GM12878 (cell line): ENCODE measurements around the gene ADAMTSL1. TPM values are rescaled to one million over a fixed set of nuclear protein-coding genes. Genes with fewer than 3 reads are reported as not detected.

ENCODE experiments used
- ATAC-seq: fragments of 200-7000 bp; cut with Tn5 transposase; 3 replicates; pipeline ENCODE4 v1.9.1; 2020; ENCODE audit warnings: mild to moderate bottlenecking, moderate library complexity
- BruUV-seq: library from RNA; stranded (reverse); fragments of 400-500 nt; replicated peaks from 2 replicates; lab custom pipeline; 2021; lab: Mats Ljungman, UMichigan
- CTCF ChIA-PET: fragments of 300-600 bp; sonication (Branson Sonifier 250); formaldehyde crosslinking; extraction: SDS; loops from one replicate; lab custom pipeline; 2021; ENCODE audit warnings: inconsistent platforms; lab: Yijun Ruan, JAX
- POLR2A ChIA-PET: fragments of 350-600 bp; formaldehyde crosslinking; extraction: SDS; loops from one replicate; lab custom pipeline; 2021; ENCODE audit warnings: inconsistent platforms; lab: Charles Lee
- RAD21 ChIA-PET: fragments of 300-600 bp; sonication (Branson Sonifier 250); formaldehyde crosslinking; loops from one replicate; lab custom pipeline; 2023; ENCODE audit warnings: antibody characterized with exemption; ENCODE audit not compliant: unreplicated experiment; lab: Charles Lee
- SMC1A ChIA-PET: fragments of 300-600 bp; sonication (Branson Sonifier 250); formaldehyde crosslinking; loops from one replicate; lab custom pipeline; 2023; ENCODE audit not compliant: unreplicated experiment, uncharacterized antibody; lab: Charles Lee
- DNase-seq: peaks from one replicate; pipeline ENCODE4 v3.0.0-alpha.2; 2011; ENCODE audit warnings: low read depth, low spot score
- FAIRE-seq: peaks from 3 replicates; lab custom pipeline; 2011; peaks lifted over from hg19 to GRCh38; lab: Jason Lieb, UNC
- H2AFZ ChIP-seq: 2 replicates; pipeline ENCODE4 v1.6.0; 2011; ENCODE audit warnings: low read depth, low read length, control low read depth; ENCODE audit not compliant: control insufficient read depth
- H3K27ac ChIP-seq: 2 replicates; pipeline ENCODE4 v1.5.1; 2011; ENCODE audit warnings: control low read depth; ENCODE audit not compliant: control insufficient read depth, insufficient read depth
- H3K27me3 ChIP-seq, 2 experiments: replicated peaks in 1 of 2; 2 replicates each; pipeline versions ENCODE4 v1.6.0 to v1.6.1; 2011; ENCODE audit warnings: low read length in 1 of 2; ENCODE audit not compliant: control insufficient read depth in 2 of 2, insufficient read depth in 2 of 2
- H3K36me3 ChIP-seq, 2 experiments: 2 replicates each; pipeline ENCODE4 v1.5.1; 2011; ENCODE audit warnings: low read length in 1 of 2; ENCODE audit not compliant: control insufficient read depth in 2 of 2, insufficient read depth in 2 of 2
- H3K4me1 ChIP-seq: 2 replicates; pipeline ENCODE4 v1.6.1; 2011; ENCODE audit warnings: mild to moderate bottlenecking, low read length, moderate library complexity, mixed read lengths; ENCODE audit not compliant: control insufficient read depth, insufficient read depth
- H3K4me2 ChIP-seq: 2 replicates; pipeline ENCODE4 v1.6.0; 2011; ENCODE audit warnings: control low read depth; ENCODE audit not compliant: control insufficient read depth, insufficient read depth
- H3K4me3 ChIP-seq: fragments of 200-600 bp; sonication (generic); 2 replicates; pipeline ENCODE4 v1.5.1; 2016
- H3K79me2 ChIP-seq: 2 replicates; pipeline ENCODE4 v1.6.0; 2011; ENCODE audit warnings: low read length; ENCODE audit not compliant: control insufficient read depth, insufficient read depth
- H3K9ac ChIP-seq: 2 replicates; pipeline ENCODE4 v1.8.0; 2011; ENCODE audit warnings: low read length, control low read depth, mixed read lengths; ENCODE audit not compliant: control insufficient read depth, insufficient read depth
- H3K9me3 ChIP-seq: replicated peaks from 3 replicates; pipeline ENCODE4 v1.5.1; 2011; ENCODE audit warnings: mild to moderate bottlenecking, low read length; ENCODE audit not compliant: control insufficient read depth, insufficient read depth
- H4K20me1 ChIP-seq: 2 replicates; pipeline ENCODE4 v1.6.0; 2011; ENCODE audit not compliant: control insufficient read depth, insufficient read depth
- CUX1 ChIP-seq: IDR thresholded peaks from 2 replicates; pipeline ENCODE4 v1.6.1; 2012; ENCODE audit warnings: improper control_type of control experiment, low read depth, low read length; ENCODE audit not compliant: insufficient replicate concordance
- EGR1 ChIP-seq, 2 experiments: IDR thresholded peaks; 1 replicate in 1 of 2; 2 replicates in 1 of 2; pipeline ENCODE4 v1.6.1; 2011 to 2012; ENCODE audit warnings: low read depth in 2 of 2, low read length in 2 of 2, borderline replicate concordance in 1 of 2, mild to moderate bottlenecking in 1 of 2, moderate library complexity in 1 of 2
- ESRRA ChIP-seq: IDR thresholded peaks from 2 replicates; pipeline ENCODE4 v1.6.1; 2012; ENCODE audit warnings: mild to moderate bottlenecking, low read length, improper control_type of control experiment
- FOS ChIP-seq: IDR thresholded peaks from 3 replicates; pipeline ENCODE4 v1.6.1; 2011; ENCODE audit warnings: borderline replicate concordance; ENCODE audit not compliant: insufficient read length; ENCODE audit errors: extremely low read depth
- KAT2A ChIP-seq: conservative IDR thresholded peaks from 2 replicates; pipeline ENCODE4 v1.6.1; 2011; ENCODE audit warnings: low read depth, low read length; ENCODE audit not compliant: control insufficient read depth
- MYC ChIP-seq: IDR thresholded peaks from 2 replicates; pipeline ENCODE4 v1.6.1; 2011; ENCODE audit warnings: mild to moderate bottlenecking, low read length, moderate library complexity, inconsistent platforms; ENCODE audit not compliant: insufficient read depth, insufficient replicate concordance, insufficient read length, severe bottlenecking
- PAX5 ChIP-seq: IDR thresholded peaks from 2 replicates; pipeline ENCODE4 v1.6.1; 2011; ENCODE audit warnings: low read depth, low read length, borderline replicate concordance
- PAX8 ChIP-seq: fragments of 450-650 bp; IDR thresholded peaks from 2 replicates; pipeline ENCODE4 v1.6.1; 2017; ENCODE audit warnings: mild to moderate bottlenecking, moderate library complexity
- PKNOX1 ChIP-seq: fragments of 450-650 bp; IDR thresholded peaks from 2 replicates; pipeline ENCODE4 v1.6.1; 2016; ENCODE audit warnings: mild to moderate bottlenecking
- PML ChIP-seq: IDR thresholded peaks from 2 replicates; pipeline ENCODE4 v1.6.1; 2012; ENCODE audit warnings: low read length, inconsistent platforms
- RBBP5 ChIP-seq: fragments of 200-600 bp; sonication (generic); conservative IDR thresholded peaks from 2 replicates; pipeline ENCODE4 v1.6.1; 2016
- SMAD1 ChIP-seq: fragments of 450-650 bp; IDR thresholded peaks from 2 replicates; pipeline ENCODE4 v1.6.1; 2018; ENCODE audit warnings: mild to moderate bottlenecking, low read depth; ENCODE audit not compliant: partially characterized antibody
- TAF1 ChIP-seq: IDR thresholded peaks from 2 replicates; pipeline ENCODE4 v1.6.1; 2011; ENCODE audit warnings: mild to moderate bottlenecking, low read depth, low read length, borderline replicate concordance
- ZBTB40 ChIP-seq: fragments of 450-650 bp; IDR thresholded peaks from 2 replicates; pipeline ENCODE4 v1.6.1; 2016; ENCODE audit warnings: mild to moderate bottlenecking, moderate library complexity, borderline replicate concordance
- ZNF274 ChIP-seq: IDR thresholded peaks from one replicate; pipeline ENCODE4 v1.8.0; 2011; ENCODE audit not compliant: insufficient read length, insufficient read depth
- WGBS: methylation state at CpG from one replicate; pipeline ENCODE4 v1.1.6; 2016; ENCODE audit warnings: low lambda C conversion rate; ENCODE audit not compliant: insufficient replicate concordance, insufficient coverage; ENCODE audit errors: missing lambda C conversion rate; 5-methylcytosine and 5-hydroxymethylcytosine counted together
- in situ Hi-C: fragments of 300-500 bp; cut with MboI; formaldehyde crosslinking; loops from 9 replicates; pipeline ENCODE4 v1.14.3; 2018; ENCODE audit warnings: mixed read lengths
- intact Hi-C: fragments of 100-400 bp; cut with micrococcal nuclease; formaldehyde crosslinking; loops from one replicate; pipeline ENCODE4 v1.14.2; 2022; ENCODE audit not compliant: unreplicated experiment
- polyA plus RNA-seq, 11 experiments: library from polyadenylated mRNA; depleted of rRNA in 4 of 11; unstranded in 6 of 11; stranded (reverse) in 5 of 11; fragments of >200 nt; fragmentation: Nextera tagmentation in 4 of 11; fragmentation: Illumina TruSeq in 1 of 11; extraction: Ambion mirVana in 4 of 11; extraction: Trizol in 1 of 11; gene quantifications; 1 replicate in 1 of 11; 2 replicates in 10 of 11; pipeline versions ENCODE4 v1.2.1 to v1.2.3, GENCODE V29; 2011 to 2016; ENCODE audit warnings: inconsistent platforms in 2 of 11, missing spikeins in 2 of 11, low read depth in 1 of 11
- total RNA-seq, 4 experiments: library from RNA; depleted of rRNA in 3 of 4; stranded (reverse); fragments of >200 nt in 3 of 4; fragmentation: Illumina TruSeq in 1 of 4; extraction: Trizol in 1 of 4; gene quantifications; 2 replicates each; pipeline versions ENCODE4 v1.2.1 to v1.2.3, GENCODE V29; 2013 to 2021

Gene ADAMTSL1
- total and polyA plus RNA-seq, 10 of the 15 experiments (the other 5 are each of a cell fraction or from before 2014, with no cell fraction given): 0.01 to 0.10 (median 0.07) TPM; not detected in 6

DNA sequence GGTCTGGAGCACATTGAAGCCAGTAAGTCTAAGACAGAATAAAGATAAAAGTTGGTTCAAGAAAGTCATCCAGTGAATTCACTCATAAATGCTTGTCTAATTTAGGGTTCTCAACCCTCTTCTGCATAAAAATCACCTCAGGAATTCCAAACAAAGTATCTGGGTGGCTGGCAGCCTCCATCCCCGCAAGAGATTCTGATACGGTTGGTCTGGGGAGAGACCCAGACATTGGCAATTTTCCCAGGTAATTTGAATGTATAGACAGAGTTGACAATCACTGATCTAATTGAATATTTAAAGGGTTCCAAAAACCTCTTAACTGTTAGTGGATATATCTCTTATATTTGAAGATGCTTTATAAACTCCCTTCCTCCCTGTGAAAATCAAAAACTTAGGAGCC, 14.9 kb downstream of the ADAMTSL1 start:
- no peak for DNase-seq
- BruUV-seq: no TSS peak
- Histone ChIP-seq H3K9me3 (no peaks in the 10 kb centered on the region), H3K79me2 (no peaks in the 10 kb centered on the region), H3K36me3 (no peaks in the 10 kb centered on the region), H4K20me1 (no peaks in the 10 kb centered on the region), H3K4me1 (no peaks in the 10 kb centered on the region), H3K4me2 (no peak overlapping the region), H2AFZ (no peak overlapping the region), H3K4me3 (no peak overlapping the region), H3K27ac (no peak overlapping the region), H3K27me3 (no peaks in the 10 kb centered on the region), H3K9ac (no peak overlapping the region)
- in situ Hi-C loops (no loop called here), intact Hi-C loops (no loop called here)
- POLR2A ChIA-PET: no interaction called here
- ATAC-seq: no peak
- SMC1A ChIA-PET: no interaction called here
- CTCF ChIA-PET: no interaction called here
- no peak for FAIRE-seq
- RAD21 ChIA-PET: no interaction called here
- 40% methylated on average over 2 of the region's 2 CpGs for WGBS
- TF ChIP-seq FOS (no peak), PKNOX1 (no peak), MYC (no peak), KAT2A (no peak), PAX5 (no peak), SMAD1 (no peak), PAX8 (no peak), EGR1 (IDR thresholded peaks at IDR 0.05; ENCODE audit: borderline replicate concordance in 1 of 2, low read depth in 2 of 2, low read length in 2 of 2) (no peak), ZNF274 (no peak), CUX1 (no peak), PML (no peak), ZBTB40 (no peak), ESRRA (no peak), TAF1 (no peak), RBBP5 (no peak)
